Right lobe of liver (tissue), 6 donors: ENCODE data around the gene LRTM2. TPM values are rescaled to one million over a fixed set of nuclear protein-coding genes. Genes with fewer than 3 reads are reported as not detected.
A peak's percentile ranks its signal among the peaks of the same experiment; 100 is the strongest.

Experiments
- ATAC-seq, 4 donors: fragments of 200-7000 bp; cut with Tn5 transposase; one replicate each; pipeline ENCODE4 v1.9.1; 2020; ENCODE audit warnings: mild to moderate bottlenecking in 4 of 4, moderate library complexity in 4 of 4
- DNase-seq, 3 donors: peaks; one replicate each; pipeline ENCODE4 v3.0.0-alpha.2; 2020
- H3K27ac ChIP-seq, 3 donors: fragments of 200-600 bp; one replicate each; pipeline ENCODE4 v1.8.0; 2022
- H3K27me3 ChIP-seq, 2 donors: fragments of 200-600 bp; one replicate each; pipeline ENCODE4 v1.8.0; 2022
- H3K36me3 ChIP-seq, 4 donors: fragments of 200-600 bp; sonication (generic) in 1 of 4; one replicate each; pipeline versions ENCODE4 v1.5.1 to v1.8.0; 2017 to 2022; ENCODE audit warnings: control low read depth in 1 of 4
- H3K4me1 ChIP-seq, 4 donors: fragments of 200-600 bp; sonication (generic) in 1 of 4; one replicate each; pipeline versions ENCODE4 v1.5.1 to v1.8.0; 2017 to 2022; ENCODE audit warnings: control low read depth in 1 of 4
- H3K4me3 ChIP-seq, 3 donors: fragments of 200-600 bp; one replicate each; pipeline ENCODE4 v1.8.0; 2022
- H3K9me3 ChIP-seq, 4 donors: fragments of 200-600 bp; sonication (generic) in 1 of 4; one replicate each; pipeline versions ENCODE4 v1.5.1 to v1.8.0; 2017 to 2022; ENCODE audit warnings: control low read depth in 1 of 4
- POLR2A ChIP-seq: fragments of 450-650 bp; IDR thresholded peaks from one replicate; pipeline ENCODE4 v1.6.1; 2017; ENCODE audit warnings: antibody characterized with exemption, mild to moderate bottlenecking
- WGBS: methylation state at CpG from one replicate; pipeline ENCODE4 v1.1.6; 2018; ENCODE audit warnings: low coverage, low lambda C conversion rate; ENCODE audit not compliant: insufficient coverage; ENCODE audit errors: missing lambda C conversion rate; 5-methylcytosine and 5-hydroxymethylcytosine counted together
- intact Hi-C, 2 donors: fragments of 100-400 bp; cut with DNase I; formaldehyde crosslinking; loops; one replicate each; pipeline versions ENCODE4 v1.11.2 to v1.14.1; 2022
- total RNA-seq, 6 experiments: library from RNA; depleted of rRNA in 2 of 6; stranded (reverse); fragments of >200 nt in 2 of 6; fragmentation: NEBNext Ultra II Directional in 3 of 6; extraction: Animal tissue kit (Norgen Biotek cat#: 25700) in 3 of 6; gene quantifications; one replicate each; pipeline versions ENCODE4 v1.1.0 to v1.2.4, GENCODE V29; 2016 to 2023
- TF ChIP-seq, protein P1 (sequence below), 4 donors: fragments of 200-600 bp in 3 of 4; fragments of 450-650 bp in 1 of 4; IDR thresholded peaks; one replicate each; pipeline versions ENCODE4 v1.5.1 to v1.8.0; 2016 to 2022; ENCODE audit warnings: antibody characterized with exemption in 4 of 4, mild to moderate bottlenecking in 2 of 4
- donor health status: DM: no; HTN: yes; CAD: no.
- donor health status: DM: no; HTN: no; CAD: no.
- donor health status: DM: no; HTN: no; CAD: no.
- donor health status: DM: no; HTN: yes; CAD: no.
- donor health status: DM: no; HTN: yes; CAD: no.

LRTM2 gene
- total RNA-seq, 6 experiments from 2014 or later, result not detected

DNA sequence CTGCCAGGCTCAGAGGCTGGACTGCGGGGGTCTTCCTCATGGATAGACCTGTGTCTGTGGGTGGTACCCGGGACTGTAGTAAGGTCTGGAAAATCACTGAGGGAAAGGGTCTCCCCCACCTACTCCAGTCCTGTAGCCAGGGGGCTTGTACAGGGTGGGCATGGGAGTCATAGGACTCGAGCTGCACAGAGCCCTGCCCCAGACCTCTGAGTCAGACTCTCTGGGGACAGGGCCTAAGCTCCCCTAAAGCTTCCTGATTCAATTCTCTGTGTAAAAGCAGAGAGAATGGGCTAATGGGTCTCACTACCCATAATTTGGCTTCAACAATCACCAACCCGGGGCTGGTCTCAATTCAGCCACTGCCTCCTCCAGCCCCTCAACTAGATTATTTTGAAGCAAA is 27.0 kb downstream of the LRTM2 start:
- Histone ChIP-seq H3K9me3 (no peaks in the 10 kb centered on the region), H3K4me1 (no peaks in the 10 kb centered on the region), H3K4me3 (no peak overlapping the region), H3K27me3 (no peaks in the 10 kb centered on the region), H3K27ac (no peak overlapping the region), H3K36me3 (no peaks in the 10 kb centered on the region)
- ATAC-seq (no peak), DNase-seq (peak in 1 of 3 donors; percentile 28)
- intact Hi-C loops, result no loop called here
- 78% methylated on average over 1 of the region's 4 CpGs for WGBS
- TF ChIP-seq, protein P1, sequence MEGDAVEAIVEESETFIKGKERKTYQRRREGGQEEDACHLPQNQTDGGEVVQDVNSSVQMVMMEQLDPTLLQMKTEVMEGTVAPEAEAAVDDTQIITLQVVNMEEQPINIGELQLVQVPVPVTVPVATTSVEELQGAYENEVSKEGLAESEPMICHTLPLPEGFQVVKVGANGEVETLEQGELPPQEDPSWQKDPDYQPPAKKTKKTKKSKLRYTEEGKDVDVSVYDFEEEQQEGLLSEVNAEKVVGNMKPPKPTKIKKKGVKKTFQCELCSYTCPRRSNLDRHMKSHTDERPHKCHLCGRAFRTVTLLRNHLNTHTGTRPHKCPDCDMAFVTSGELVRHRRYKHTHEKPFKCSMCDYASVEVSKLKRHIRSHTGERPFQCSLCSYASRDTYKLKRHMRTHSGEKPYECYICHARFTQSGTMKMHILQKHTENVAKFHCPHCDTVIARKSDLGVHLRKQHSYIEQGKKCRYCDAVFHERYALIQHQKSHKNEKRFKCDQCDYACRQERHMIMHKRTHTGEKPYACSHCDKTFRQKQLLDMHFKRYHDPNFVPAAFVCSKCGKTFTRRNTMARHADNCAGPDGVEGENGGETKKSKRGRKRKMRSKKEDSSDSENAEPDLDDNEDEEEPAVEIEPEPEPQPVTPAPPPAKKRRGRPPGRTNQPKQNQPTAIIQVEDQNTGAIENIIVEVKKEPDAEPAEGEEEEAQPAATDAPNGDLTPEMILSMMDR (IDR thresholded peaks at IDR 0.05), result no peak
- TF ChIP-seq POLR2A, result no peak

- H3K4me1 ChIP-seq, result no peaks in the 10 kb centered on the region
- WGBS, result 49% methylated on average over 10 of the region's 10 CpGs
- H3K27me3 ChIP-seq, result no peaks in the 10 kb centered on the region
- ATAC-seq (no peak), DNase-seq (peak in 1 of 3 donors; percentile 36)
- H3K27ac ChIP-seq, result no peak overlapping the region
- TF ChIP-seq POLR2A, result no peak
- TF ChIP-seq, protein P1 (IDR thresholded peaks at IDR 0.05), result no peak
- H3K9me3 ChIP-seq, result no peaks in the 10 kb centered on the region
- no peaks in the 10 kb centered on the region for H3K36me3 ChIP-seq
- no peak overlapping the region for H3K4me3 ChIP-seq
- intact Hi-C loops, result no loop called here
These were observed 27.8 kb downstream of the LRTM2 start for GRCh38 chr12:1848146-1848545.

DNA sequence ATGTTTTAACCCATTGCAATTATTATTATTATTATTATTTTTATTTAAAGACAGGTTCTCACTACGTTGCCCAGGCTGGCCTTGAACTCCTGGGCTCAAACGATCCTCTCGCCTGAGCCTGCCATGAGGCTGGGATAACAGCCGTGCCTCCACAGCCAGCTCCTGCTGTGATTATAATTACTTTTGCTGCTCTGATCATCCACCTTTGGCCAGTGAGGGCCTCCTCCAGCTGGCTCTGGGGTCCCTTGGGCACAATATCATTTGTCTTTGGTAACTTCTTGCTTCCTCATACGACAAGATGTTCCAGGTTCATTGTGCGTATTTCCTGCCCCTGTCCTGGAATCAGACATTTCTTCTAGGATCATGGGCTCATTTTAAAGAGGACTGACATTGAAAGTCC is 28.4 kb downstream of the LRTM2 start:
- no peaks in the 10 kb centered on the region for H3K4me1 ChIP-seq
- DNase-seq, result no peak
- no peak for TF ChIP-seq POLR2A
- TF ChIP-seq, protein P1 (IDR thresholded peaks at IDR 0.05), result no peak
- WGBS, result 67% methylated on average over 6 of the region's 6 CpGs
- intact Hi-C loops, result no loop called here
- H3K4me3 ChIP-seq, result no peak overlapping the region
- H3K27ac ChIP-seq, result no peak overlapping the region
- H3K27me3 ChIP-seq, result no peaks in the 10 kb centered on the region
- no peak for ATAC-seq
- H3K9me3 ChIP-seq, result no peaks in the 10 kb centered on the region
- H3K36me3 ChIP-seq, result no peaks in the 10 kb centered on the region

DNA sequence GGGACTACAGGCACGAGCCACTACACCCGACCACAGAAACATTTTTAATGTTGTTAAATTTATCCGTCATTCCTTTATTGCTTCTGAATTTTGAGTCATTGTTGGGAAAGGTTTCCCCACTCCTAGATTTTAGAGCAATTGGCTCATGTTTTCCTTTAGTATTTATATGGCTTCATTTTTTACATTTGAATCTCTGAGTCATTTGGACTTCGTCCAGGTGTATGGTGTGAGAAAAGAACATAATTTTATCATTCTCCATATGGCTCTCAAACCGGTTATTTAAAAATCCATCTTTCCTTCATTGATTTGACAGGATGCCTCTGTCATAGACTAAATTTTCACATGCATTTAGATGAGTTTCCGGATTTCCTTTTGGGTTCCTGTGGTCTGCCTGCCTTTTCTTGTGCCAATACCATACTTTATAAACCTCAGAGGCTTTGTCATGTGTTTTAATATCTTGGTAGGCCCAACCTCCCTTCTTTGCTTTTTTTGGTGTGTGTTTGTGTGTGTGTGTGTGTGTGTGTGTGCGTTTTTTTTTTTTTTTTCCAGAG is 30.9 kb downstream of the LRTM2 start:
- TF ChIP-seq, protein P1 (IDR thresholded peaks at IDR 0.05), result no peak
- TF ChIP-seq POLR2A, result no peak
- H3K4me1 ChIP-seq, result no peaks in the 10 kb centered on the region
- no peaks in the 10 kb centered on the region for H3K27me3 ChIP-seq
- 53% methylated on average over 7 of the region's 7 CpGs for WGBS
- intact Hi-C loops, result no loop called here
- ATAC-seq, result no peak
- H3K9me3 ChIP-seq, result no peaks in the 10 kb centered on the region
- no peak overlapping the region for H3K27ac ChIP-seq
- no peak for DNase-seq
- no peak overlapping the region for H3K4me3 ChIP-seq
- H3K36me3 ChIP-seq, result no peaks in the 10 kb centered on the region

- no peak overlapping the region for H3K4me3 ChIP-seq
- 62% methylated on average over 1 of the region's 1 CpG for WGBS
- no peaks in the 10 kb centered on the region for H3K27me3 ChIP-seq
- no peak overlapping the region for H3K27ac ChIP-seq
- ATAC-seq (no peak), DNase-seq (no peak)
- no peak for TF ChIP-seq POLR2A
- TF ChIP-seq, protein P1 (IDR thresholded peaks at IDR 0.05), result no peak
- H3K9me3 ChIP-seq, result no peaks in the 10 kb centered on the region
- H3K36me3 ChIP-seq, result no peaks in the 10 kb centered on the region
- no peaks in the 10 kb centered on the region for H3K4me1 ChIP-seq
- intact Hi-C loops, result no loop called here
These were observed 31.7 kb downstream of the LRTM2 start for GRCh38 chr12:1852076-1852475.
